Measurements from ENCODE around the gene DNAJC10. TPM values are rescaled to one million over a fixed set of nuclear protein-coding genes. Genes with fewer than 3 reads are reported as not detected.
"Not testable (repeated sequence)": the region's sequence is repeated elsewhere in the genome, so short reads cannot be mapped to it uniquely, and the experiment has no call there.

DNAJC10 gene
- total RNA-seq, 1 experiment from 2014 or later = 86.9 TPM

DNA sequence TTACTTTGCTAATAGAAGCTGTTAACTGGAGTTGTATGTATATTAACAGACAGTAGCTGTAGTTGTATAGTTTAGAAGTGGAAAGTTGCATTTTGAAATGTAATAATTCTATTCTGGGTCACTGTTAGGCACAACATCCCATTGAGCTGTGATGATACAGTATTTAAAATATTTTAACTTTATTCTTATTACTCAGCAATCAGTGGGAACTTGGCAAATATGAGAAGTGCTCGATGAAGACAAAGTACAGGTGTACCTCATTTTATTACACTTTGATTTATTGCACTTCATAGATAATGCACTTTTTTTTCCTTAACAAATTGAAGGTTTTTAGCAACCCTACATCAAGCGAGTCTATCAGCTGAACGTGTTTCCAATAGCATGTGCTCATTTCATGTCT is 8.6 kb downstream of the DNAJC10 start:
- no peak for DNase-seq (ENCODE audit: low read depth)

DNA sequence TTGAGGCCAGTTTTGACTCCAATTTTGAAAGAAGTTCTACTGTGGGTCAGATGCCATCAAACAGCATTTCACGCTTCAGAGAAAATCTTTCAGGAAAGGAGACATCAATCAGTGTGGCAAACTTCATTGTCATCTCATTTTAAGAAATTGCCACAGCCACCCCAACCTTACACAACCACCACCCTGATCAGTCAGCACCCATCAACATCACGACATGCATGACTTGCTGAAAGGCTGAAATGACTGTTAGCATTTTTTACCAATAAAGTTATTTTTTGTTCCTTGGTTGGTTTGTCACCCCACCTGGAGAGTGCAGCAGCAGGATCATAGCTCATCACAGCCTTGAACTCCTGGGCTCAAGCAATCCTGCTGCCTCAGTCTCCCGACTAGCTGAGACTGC is 10.4 kb downstream of the DNAJC10 start:
- DNase-seq (ENCODE audit: low read depth) = no peak

DNA sequence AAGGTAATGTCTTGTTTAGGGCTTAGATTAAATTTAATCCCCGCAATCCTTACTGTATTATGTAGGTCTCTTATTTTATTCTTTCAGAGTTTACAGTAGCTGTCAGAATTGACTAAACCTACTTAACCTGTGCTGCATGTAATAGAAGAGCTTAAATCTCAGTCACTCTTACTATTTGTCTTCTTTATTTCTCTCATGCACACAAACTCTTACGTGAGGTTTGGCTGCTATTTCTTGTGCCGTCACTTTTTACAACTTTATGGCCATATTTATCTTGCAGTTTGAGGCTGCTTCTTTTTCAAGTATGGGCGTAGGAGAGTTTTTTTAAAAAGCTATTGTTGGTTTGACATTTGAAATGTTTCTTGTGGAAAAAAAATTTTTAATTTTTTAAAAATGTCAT is 12.0 kb downstream of the DNAJC10 start:
- DNase-seq (ENCODE audit: low read depth) = no peak

DNA sequence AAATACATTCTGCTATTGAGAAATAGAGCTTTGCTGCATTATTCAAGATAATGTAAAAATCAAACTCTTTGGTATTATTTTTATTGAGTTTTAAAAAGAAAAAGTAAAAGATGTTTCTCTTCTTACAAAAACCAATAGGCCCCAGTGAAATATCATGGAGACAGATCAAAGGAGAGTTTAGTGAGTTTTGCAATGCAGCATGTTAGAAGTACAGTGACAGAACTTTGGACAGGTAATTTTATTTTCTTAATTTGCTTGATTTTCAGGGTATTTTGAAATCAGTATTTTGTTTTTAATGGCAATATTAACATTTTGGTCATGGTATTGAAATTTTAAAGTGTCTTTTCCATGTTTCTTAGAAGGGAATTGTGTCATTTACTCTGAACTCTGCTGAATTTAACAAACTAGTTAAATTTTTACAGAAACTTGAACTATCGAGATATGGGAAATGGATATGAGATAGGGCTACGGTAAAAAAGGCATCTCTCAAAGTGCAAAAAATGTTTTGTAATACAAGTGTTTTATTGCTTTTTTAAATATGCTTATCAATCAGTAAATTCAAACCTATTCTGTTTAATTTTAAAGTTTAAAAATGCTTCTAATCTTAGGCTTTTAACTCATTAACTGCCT is 13.8 kb downstream of the DNAJC10 start:
- no peak for DNase-seq (ENCODE audit: low read depth)

DNA sequence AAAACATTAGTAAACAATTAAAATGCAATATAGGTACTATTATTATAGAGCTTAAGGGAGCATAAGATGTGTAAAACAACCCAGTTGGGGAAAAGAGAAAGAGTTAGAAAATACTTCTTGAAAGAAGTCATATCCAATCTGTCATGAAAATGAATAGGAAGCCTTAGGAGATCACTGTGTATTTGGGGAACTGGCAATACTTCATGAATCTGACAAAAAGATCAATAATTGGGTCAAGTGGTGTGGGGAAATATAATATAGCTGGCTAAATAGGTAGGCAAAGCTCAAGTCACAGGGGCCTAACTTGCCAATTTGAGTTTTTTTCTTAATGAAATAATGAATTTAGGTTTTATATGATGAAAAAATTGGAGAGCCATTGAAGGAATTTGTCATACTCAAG is 14.4 kb downstream of the DNAJC10 start:
- no peak for DNase-seq (ENCODE audit: low read depth)

DNA sequence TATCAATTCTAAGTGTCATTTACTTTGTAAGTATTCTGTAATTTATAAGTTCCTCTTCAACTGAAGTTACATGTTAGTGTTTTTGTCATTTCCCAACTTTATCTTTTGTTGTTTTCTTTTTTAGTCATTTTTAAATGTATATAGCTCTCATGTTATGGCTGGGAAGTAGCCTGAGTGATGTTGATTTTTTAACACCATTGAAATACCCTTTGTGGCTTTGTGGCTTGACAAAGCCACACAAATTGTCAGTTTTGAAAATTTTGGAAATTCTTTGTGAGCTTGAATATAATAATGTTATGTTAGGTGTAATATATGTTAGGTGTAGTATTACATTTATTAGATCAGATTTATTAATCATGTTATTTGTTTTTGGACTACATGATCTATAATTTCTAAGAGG is 16.7 kb downstream of the DNAJC10 start:
- DNase-seq (ENCODE audit: low read depth) = no peak

DNA sequence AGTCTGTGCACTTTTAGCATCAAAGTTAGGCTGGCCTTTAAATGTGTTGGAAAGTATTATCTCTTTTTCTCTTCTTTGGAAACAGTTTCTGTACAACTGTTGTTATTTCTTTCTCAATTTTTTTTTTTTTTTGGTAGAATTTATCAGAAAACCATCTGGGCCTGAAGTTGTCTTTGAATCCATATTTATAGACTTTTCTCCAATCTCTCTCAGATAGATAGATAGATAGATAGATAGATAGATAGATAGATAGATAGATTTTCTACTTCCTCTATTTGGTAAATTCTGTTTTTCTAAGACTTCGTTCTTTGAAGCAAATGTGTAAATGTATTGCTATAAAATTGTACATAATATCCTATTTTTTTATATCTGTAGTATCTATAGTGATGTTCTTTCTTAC is 17.5 kb downstream of the DNAJC10 start:
- DNase-seq (ENCODE audit: low read depth) = no peak

DNA sequence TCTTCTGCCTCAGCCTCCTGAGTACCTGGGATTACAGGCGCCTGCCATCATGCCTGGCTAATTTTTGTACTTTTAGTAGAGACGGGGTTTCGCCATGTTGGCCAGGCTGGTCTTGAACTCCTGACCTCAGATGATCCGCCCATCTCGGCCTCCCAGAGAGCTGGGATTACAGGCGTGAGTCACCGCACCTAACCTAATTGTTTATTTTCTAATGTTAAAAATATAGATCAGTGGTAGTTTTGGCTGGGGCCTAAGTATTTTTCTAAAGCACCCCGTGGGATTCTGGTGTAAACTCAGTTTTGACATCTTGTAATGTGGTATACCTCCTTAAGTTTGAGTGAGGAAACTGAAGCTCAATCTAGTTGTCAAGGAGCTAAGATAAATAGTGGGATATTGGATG is 20.8 kb downstream of the DNAJC10 start:
- peak; percentile 16 for DNase-seq (ENCODE audit: low read depth)

DNA sequence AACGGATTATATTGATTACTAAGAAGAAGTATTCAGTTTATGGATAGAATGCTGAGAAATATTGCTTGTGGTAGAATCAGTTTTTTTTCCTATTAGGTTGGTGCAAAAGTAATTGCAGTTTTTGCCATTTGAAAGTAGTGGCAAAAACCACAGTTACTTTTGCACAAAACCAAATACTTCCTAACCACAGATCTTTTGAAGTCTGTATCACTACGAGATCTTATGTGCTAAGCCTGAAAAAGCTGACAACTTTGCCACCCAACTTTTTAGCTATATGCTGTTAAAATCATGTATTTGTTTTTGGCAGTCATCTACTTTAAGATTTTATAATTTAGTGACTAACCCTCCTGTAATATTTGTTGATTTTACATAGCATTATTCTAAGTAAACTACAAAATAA is 24.6 kb downstream of the DNAJC10 start:
- no peak for DNase-seq (ENCODE audit: low read depth)

DNA sequence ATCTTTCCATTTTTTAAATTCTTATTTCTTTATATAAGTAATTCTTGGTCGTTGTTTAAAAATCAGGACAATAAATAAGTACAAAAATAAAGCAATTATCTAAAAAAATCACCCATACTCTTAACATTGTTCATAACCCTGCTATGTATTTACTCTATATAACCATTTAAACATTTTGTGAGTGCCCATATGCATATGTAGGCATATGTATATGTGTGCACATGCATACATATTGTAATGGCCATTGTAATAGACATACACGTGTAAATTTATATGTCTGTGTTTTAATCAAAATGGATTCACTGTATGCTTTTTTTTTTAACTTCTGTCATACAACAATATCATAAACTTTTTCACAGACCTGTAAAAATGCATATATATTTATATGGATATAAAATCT is 25.6 kb downstream of the DNAJC10 start:
- no peak for DNase-seq (ENCODE audit: low read depth)

DNA sequence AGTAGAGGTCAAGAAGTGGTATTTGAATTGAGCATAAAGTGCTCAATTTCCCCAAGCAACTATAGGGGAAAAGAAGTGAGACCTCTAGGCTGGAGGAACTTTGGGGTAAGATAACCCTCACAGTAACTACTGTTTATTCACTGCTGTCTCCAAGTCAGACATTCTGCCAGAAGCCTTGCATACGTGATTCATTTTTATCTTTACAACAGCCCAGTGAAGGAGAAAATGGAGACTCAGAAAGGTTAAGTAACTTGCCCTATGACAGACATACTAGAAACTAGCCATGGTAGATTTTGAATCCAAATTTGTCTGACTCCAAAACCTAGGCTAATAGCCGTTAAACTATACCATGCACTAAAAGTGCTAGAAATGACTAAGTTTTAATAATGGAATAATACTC is 28.4 kb downstream of the DNAJC10 start:
- no peak for DNase-seq (ENCODE audit: low read depth)

DNA sequence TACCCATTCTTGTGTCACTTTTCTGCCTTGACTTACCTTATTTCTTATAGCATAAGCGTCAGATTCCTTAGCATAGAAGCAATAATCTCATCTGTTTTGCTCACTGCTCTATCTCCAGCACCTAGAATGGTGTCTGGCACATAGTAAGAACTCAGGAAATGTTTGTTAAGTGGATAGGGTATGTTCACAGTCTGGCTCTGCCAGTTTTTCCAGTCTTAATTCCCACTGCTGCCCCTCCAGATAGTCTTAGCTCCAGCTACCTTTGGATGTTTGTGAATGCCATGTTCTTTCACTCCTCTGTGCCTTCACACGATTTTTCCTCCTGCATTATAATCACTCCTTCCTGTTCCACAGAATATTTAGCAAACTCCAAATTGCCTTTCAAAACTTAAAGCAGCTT is 29.0 kb downstream of the DNAJC10 start:
- no peak for DNase-seq (ENCODE audit: low read depth)

DNA sequence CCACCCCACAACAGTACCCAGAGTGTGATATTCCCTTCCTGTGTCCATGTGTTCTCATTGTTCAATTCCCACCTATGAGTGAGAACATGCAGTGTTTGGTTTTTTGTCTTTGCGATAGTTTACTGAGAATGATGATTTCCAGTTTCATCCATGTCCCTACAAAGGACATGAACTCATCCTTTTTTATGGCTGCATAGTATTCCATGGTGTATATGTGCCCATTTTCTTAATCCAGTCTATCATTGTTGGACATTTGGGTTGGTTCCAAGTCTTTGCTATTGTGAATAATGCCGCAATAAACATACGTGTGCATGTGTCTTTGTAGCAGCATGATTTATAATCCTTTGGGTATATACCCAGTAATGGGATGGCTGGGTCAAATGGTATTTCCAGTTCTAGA is 29.8 kb downstream of the DNAJC10 start:
- DNase-seq (ENCODE audit: low read depth) = not testable (repeated sequence)

DNA sequence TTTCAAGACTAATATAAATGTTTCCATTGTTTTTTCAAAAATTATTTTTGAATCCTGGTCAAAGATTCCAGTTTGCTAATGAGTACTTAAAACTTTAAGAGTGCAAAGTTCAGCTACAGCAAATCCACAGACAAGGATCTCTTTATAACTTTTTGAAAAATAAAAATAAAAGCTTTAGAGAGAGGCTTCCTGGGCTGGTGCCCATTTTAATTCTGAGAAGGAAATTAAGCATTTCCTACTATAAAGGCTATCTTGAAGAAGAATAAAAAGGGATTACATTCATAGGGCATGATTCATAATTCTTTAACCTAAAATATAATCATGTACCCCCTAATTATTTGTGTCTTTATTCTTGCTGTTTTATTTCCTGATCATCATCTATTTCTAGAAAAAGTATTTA is 38.2 kb downstream of the DNAJC10 start:
- DNase-seq (ENCODE audit: low read depth) = no peak

DNA sequence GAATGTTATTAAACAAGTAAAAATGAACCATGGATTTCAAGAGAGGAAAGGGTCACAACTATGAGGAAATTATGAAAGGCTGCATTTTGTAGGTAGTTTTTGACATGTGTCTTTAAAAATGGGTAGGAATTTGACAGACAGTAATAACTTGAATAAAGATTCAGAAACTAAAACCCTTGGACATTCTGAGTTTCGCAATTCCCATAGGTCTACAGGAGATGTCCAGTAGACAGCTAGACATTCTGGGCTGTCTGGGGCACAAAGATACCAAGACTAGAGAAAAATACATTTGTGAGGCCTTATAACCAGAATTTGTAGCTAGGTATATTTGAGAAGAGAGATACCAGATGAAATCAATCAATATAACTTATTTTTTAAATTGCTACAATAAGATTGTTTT is 42.3 kb downstream of the DNAJC10 start:
- no peak for DNase-seq (ENCODE audit: low read depth)

DNA sequence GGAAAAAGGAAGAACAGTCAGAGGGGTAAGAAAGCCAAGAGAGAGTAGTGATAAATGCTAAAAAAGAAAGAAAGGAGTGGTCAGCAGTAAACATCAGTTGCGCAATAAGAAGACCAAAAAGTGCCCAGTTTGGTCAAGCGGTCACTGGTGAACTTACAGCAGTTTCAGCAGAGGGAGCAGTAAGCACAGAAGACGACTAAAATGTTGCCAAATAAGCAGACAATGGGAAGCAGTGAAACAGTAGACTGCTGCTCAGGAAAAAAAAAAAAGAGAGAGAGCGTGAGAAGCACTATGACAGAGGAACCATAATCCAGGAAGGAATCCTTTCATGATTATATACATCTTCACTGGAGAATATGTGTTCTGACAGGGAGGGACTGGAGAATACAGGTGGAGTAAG is 45.8 kb downstream of the DNAJC10 start:
- DNase-seq (ENCODE audit: low read depth) = peak; percentile 3

DNA sequence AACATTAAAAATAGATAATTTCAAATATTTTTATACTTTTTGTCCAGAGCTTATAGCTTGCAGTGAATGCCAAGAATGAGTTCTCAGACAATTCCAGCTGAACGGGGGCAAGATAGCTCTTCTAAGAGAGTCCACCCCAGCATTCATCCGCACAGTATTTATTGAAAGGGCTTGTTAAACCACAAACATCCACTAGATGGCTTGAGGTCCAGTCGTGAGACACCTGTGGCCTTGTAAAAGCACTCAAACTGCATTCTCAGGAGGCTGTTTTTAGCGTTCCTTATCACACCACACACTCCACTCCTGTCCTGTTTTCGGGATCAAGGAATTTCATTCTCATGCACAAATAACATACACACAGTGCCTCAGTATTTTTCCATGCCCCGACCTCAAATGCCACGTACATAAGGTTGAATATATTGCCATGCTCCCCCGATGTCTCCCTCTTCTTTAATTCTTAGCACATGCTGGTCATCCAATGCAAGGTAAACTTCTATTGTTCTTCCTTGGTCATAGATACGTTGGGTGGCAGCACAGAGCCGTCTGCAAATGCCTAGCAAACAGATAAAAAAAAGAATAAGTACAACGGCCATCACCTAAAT is 47.4 kb downstream of the DNAJC10 start:
- peak; percentile 38 for DNase-seq (ENCODE audit: low read depth)

DNA sequence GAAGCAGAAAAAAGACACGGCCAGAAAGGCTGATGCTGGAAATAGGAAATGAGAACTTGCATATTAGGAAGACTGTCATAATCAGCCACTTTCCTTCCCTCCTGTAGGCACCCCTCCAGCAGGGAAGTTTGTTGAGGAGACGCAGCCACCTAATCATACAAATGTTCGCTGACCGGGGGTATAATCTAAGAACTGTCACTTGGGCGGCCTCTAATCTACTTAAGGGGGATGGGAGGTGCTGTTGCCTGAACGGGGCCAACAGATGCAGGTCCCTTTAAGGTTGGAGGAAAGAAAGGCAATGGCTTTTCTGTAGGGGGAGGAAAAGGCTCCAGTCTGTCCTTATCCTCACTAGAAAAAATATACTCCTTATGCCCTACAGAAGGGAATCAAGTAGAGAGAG is 50.6 kb downstream of the DNAJC10 start:
- DNase-seq (ENCODE audit: low read depth) = no peak

DNA sequence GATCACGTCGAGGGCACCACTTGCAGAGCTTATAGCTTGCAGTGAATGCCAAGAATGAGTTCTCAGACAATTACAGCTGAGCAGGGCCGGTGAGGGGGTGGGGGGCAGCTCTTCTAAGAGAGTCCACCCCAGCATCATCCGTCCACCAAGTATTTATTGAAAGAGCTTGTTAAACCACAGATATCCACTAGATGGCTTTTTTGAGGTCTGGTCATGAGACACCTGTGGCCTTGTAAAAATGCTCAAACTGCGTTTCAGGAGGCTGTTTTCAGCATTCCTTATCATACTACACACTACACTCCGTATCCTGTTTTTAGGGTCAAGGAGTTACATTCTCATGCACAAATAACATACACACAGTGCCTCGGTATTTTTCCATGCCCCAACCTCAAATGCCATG is 51.5 kb downstream of the DNAJC10 start:
- peak; percentile 29 for DNase-seq (ENCODE audit: low read depth)

DNA sequence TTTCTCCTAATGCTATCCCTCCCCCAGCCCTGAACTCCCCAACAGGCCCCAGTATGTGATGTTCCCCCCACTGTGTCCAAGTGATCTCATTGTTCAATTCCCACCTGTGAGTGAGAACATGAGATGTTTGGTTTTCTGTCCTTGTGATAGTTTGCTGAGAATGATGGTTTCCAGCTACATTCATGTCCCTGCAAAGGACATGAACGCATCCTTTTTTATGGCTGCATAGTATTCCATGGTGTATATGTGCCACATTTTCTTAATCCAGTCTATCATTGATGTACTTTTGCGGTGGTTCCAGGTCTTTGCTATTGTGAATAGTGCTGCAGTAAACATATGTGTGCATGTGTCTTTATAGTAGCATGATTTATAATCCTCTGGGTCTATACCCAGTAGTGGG is 52.9 kb downstream of the DNAJC10 start:
- not testable (repeated sequence) for DNase-seq (ENCODE audit: low read depth)

DNA sequence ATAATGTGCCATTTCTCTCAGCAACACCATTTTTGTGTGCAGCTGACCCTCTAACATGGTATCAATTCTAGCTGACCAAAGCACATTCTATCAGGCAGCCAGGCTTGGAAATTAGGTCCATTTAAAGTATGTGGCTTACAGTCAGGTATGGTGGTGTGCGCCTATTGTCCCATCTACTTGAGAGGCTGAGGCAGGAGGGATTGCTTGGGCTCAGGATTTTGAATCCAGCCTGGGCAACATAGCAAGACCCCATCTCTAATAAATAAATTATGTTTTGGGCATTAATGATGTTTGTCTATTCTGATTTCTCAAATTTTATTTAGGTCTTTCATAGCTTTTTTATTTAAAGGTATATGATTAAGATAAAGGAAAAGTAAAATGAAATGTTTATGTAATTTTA is 63.3 kb downstream of the DNAJC10 start:
- no peak for DNase-seq (ENCODE audit: low read depth)

DNA sequence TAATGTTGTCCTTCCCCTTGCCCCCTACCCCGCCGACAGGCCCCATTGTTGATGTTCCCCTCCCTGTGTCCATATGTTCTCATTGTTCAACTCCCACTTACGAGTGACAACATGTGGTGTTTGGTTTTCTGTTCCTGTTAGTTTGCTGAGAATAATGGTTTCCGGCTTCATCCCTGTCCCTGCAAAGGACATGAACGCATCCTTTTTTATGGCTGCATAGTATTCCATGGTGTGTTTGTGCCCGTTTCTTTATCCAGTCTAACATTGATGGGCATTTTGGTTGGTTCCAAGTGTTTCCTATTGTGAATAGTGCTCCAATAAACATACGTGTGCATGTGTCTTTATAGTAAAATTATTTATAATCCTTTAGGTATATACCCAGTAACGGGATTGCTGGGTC is 65.0 kb downstream of the DNAJC10 start:
- DNase-seq (ENCODE audit: low read depth) = not testable (repeated sequence)

DNA sequence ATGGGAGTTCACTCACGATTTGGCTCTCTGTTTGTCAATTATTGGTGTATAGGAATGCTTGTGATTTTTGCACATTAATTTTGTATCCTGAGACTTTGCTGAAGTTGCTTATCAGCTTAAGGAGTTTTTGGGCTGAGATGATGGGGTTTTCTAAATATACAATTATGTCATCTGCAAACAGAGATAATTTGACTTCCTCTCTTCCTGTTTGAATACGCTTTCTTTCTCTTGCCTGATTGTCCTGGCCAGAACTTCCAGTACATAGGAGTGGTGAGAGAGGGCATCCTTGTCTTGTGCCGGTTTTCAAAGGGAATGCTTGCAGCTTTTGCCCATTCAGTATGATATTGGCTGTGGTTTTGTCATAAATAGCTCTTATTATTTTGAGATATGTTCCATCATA is 66.6 kb downstream of the DNAJC10 start:
- DNase-seq (ENCODE audit: low read depth) = not testable (repeated sequence)

DNA sequence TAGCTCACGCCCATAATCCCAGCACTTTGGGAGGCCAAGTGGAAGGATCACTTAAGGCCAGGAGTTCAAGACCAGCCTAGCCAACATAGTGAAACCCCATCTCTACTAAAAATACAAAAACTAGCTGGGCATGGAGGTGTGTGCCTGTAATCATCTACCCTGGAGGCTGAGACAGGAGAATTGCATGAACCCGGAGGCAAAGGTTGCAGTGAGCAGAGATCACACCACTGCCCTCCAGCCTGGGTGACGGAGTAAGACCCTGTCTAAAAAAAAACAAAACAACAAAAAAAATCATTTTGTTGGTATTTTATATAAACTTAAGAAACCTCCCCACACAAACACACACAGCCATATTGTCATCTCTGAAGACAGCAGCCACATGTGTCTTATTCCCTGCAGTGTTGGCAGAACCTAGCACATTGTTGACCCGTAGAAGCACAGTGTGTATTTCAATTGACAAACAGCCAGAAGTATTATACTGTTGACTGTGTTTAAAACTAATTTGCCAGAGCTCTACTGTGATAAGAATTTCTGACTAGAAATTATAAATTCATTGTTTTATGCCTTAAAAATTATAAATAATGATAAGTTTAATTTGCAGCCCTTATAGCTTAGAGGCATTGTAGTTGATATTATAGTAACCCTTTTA is 68.1 kb downstream of the DNAJC10 start:
- no peak for DNase-seq (ENCODE audit: low read depth)
